A549 (cell line): ENCODE data around the gene HTR2A. TPM values are rescaled to one million over a fixed set of nuclear protein-coding genes. Genes with fewer than 3 reads are reported as not detected.

Source experiments
- ATAC-seq, 2 experiments: fragments of 200-7000 bp in 1 of 2; fragments of >200 bp in 1 of 2; cut with Nextera tagmentation in 1 of 2; cut with Tn5 transposase in 1 of 2; 3 replicates each; pipeline versions ENCODE4 v1.8.0 to v1.9.1; 2018 to 2020; ENCODE audit warnings: mild to moderate bottlenecking in 1 of 2, moderate library complexity in 1 of 2
- CTCF ChIA-PET: fragments of 300-600 bp; sonication (Branson Sonifier 250); formaldehyde crosslinking; extraction: SDS; loops from one replicate; lab custom pipeline; 2021; ENCODE audit warnings: antibody characterized with exemption, inconsistent platforms; lab: Yijun Ruan, JAX
- POLR2A ChIA-PET: fragments of 350-600 bp; formaldehyde crosslinking; extraction: SDS; loops from one replicate; lab custom pipeline; 2021; ENCODE audit warnings: antibody characterized with exemption, inconsistent platforms; lab: Yijun Ruan, JAX
- DNase-seq, 2 experiments: peaks; one replicate each; pipeline versions ENCODE4 v3.0.0 to v3.0.0-alpha.2; 2011 to 2016; ENCODE audit warnings: low read depth in 1 of 2, low spot score in 1 of 2
- FAIRE-seq: peaks from 2 replicates; lab custom pipeline; 2011; peaks lifted over from hg19 to GRCh38; lab: Jason Lieb, UNC
- H3K27ac ChIP-seq, 2 experiments: fragments of >200 bp; sonication (Bioruptor Twin); formaldehyde crosslinking; 3 replicates each; pipeline ENCODE4 v1.5.1; 2016 to 2017
- H3K4me1 ChIP-seq: fragments of >200 bp; sonication (Bioruptor Twin); formaldehyde crosslinking; 3 replicates; pipeline ENCODE4 v1.6.1; 2016
- H3K4me2 ChIP-seq: fragments of >200 bp; sonication (Bioruptor Twin); formaldehyde crosslinking; 3 replicates; pipeline ENCODE4 v1.6.1; 2016
- H3K4me3 ChIP-seq: fragments of >200 bp; sonication (Bioruptor Twin); formaldehyde crosslinking; 3 replicates; pipeline ENCODE4 v1.5.1; 2016
- H3K9me3 ChIP-seq: fragments of >200 bp; sonication (Bioruptor Twin); formaldehyde crosslinking; 3 replicates; pipeline ENCODE4 v1.6.1; 2016
- FOSB ChIP-seq: fragments of 250-450 bp; sonication (Bioruptor Pico); IDR thresholded peaks from 2 replicates; pipeline ENCODE4 v1.5.0; 2020; ENCODE audit warnings: mild to moderate bottlenecking, moderate library complexity
- FOXS1 ChIP-seq: fragments of 250-450 bp; sonication (Bioruptor Pico); IDR thresholded peaks from 2 replicates; pipeline ENCODE4 v1.5.0; 2020; ENCODE audit warnings: mild to moderate bottlenecking, moderate library complexity
- HEYL ChIP-seq: fragments of 250-450 bp; sonication (Bioruptor Pico); IDR thresholded peaks from 2 replicates; pipeline ENCODE4 v1.8.0; 2021; ENCODE audit warnings: mild to moderate bottlenecking, moderate library complexity
- WGBS: methylation state at CpG from one replicate; pipeline ENCODE4 v1.1.6; 2017; ENCODE audit errors: missing lambda C conversion rate; 5-methylcytosine and 5-hydroxymethylcytosine counted together
- polyA plus RNA-seq, 4 experiments: library from polyadenylated mRNA; depleted of rRNA in 3 of 4; stranded (reverse); fragments of >200 nt; fragmentation: RNase III in 1 of 4; extraction: RNeasy Plus Mini Kit Qiagen cat#74134 plus additional on column Dnase treatment in 1 of 4; gene quantifications; 2 replicates in 3 of 4; 3 replicates in 1 of 4; pipeline ENCODE4 v1.2.3, GENCODE V29; 2011 to 2017

The HTR2A gene
- polyA plus RNA-seq, 2 of the 4 experiments (the other 2 are of a cell fraction): not detected

GRCh38 chr13:46782066-46782465 is 114.8 kb downstream of the HTR2A start:
- Histone ChIP-seq H3K4me2 (no peak overlapping the region), H3K4me1 (no peaks in the 10 kb centered on the region), H3K27ac (no peak overlapping the region)
- POLR2A ChIA-PET: no interaction called here
- TF ChIP-seq HEYL (CRISPR knock-in tag) (no peak), FOXS1 (CRISPR knock-in tag) (no peak), FOSB (no peak)
- TF ChIP-seq, all 56 proteins: peak for 0
- DNase-seq: no peak
- no peaks in the 10 kb centered on the region for H3K9me3 ChIP-seq
- no peak for FAIRE-seq
- CTCF ChIA-PET: no interaction called here
- WGBS: 92% methylated on average over 1 of the region's 1 CpG
- H3K4me3 ChIP-seq: no peak overlapping the region
- no peak for ATAC-seq

Other genes starting within 250 kb of the HTR2A start
- gene ESD, start 99.9 kb downstream of the HTR2A start, polyA plus RNA-seq (2011; rRNA removed): 122 and 147 TPM in 2 replicates
- gene ESD, start 99.9 kb downstream of the HTR2A start, polyA plus RNA-seq (2017; fragmentation: RNase III; extraction: RNeasy Plus Mini Kit Qiagen cat#74134 plus additional on column Dnase treatment): 107 to 116 TPM (median 111 TPM) in 3 replicates